Heart right ventricle (tissue), 16 donors: ENCODE results near the gene FAM24B. TPM values are rescaled to one million over a fixed set of nuclear protein-coding genes. Genes with fewer than 3 reads are reported as not detected.
"Not testable (repeated sequence)": the region's sequence is repeated elsewhere in the genome, so short reads cannot be mapped to it uniquely, and the experiment has no call there.

Source experiments
- ATAC-seq, 8 donors: fragments of 200-7000 bp; cut with Tn5 transposase; one replicate each; pipeline ENCODE4 v1.9.1; 2020; ENCODE audit warnings: mild to moderate bottlenecking in 8 of 8, moderate library complexity in 8 of 8, moderate number of reproducible peaks in 1 of 8
- DNase-seq, 2 donors: peaks; one replicate each; pipeline ENCODE4 v3.0.0-alpha.2; 2020
- H3K27ac ChIP-seq, 10 donors: fragments of 200-600 bp; sonication (generic) in 2 of 10; one replicate each; pipeline versions ENCODE4 v1.5.0 to v1.8.0; 2020 to 2022; ENCODE audit warnings: mild to moderate bottlenecking in 3 of 10
- H3K27me3 ChIP-seq, 7 donors: fragments of 200-600 bp; one replicate each; pipeline ENCODE4 v1.8.0; 2021 to 2022; ENCODE audit warnings: mild to moderate bottlenecking in 2 of 7
- H3K36me3 ChIP-seq, 9 donors: fragments of 200-600 bp; sonication (generic) in 1 of 9; one replicate each; pipeline versions ENCODE4 v1.5.0 to v1.8.0; 2020 to 2022; ENCODE audit warnings: mild to moderate bottlenecking in 2 of 9
- H3K4me1 ChIP-seq, 9 donors: fragments of 200-600 bp; sonication (generic) in 1 of 9; one replicate each; pipeline versions ENCODE4 v1.5.0 to v1.8.0; 2020 to 2022; ENCODE audit warnings: mild to moderate bottlenecking in 4 of 9
- H3K4me3 ChIP-seq, 10 donors: fragments of 200-600 bp; sonication (generic) in 2 of 10; one replicate each; pipeline versions ENCODE4 v1.5.0 to v1.8.0; 2020 to 2022; ENCODE audit warnings: mild to moderate bottlenecking in 7 of 10, moderate library complexity in 2 of 10
- H3K9me3 ChIP-seq, 11 donors: fragments of 200-600 bp in 10 of 11; sonication (generic) in 2 of 11; one replicate each; pipeline versions ENCODE4 v1.5.0 to v1.8.0; 2013 to 2022; ENCODE audit warnings: mild to moderate bottlenecking in 2 of 11, control low read depth in 1 of 11, moderate library complexity in 1 of 11
- WGBS, 2 donors: extraction: QIAGEN DNeasy Blood & Tissue Kit; methylation state at CpG; one replicate each; pipeline ENCODE4 v1.1.7; 2013; ENCODE audit warnings: inconsistent platforms in 1 of 2; 5-methylcytosine and 5-hydroxymethylcytosine counted together
- intact Hi-C, 10 donors: fragments of 100-400 bp; cut with DNase I; formaldehyde crosslinking; loops; one replicate each; pipeline versions ENCODE4 v1.11.1 to v1.14.2; 2022
- polyA plus RNA-seq, 2 donors: library from polyadenylated mRNA; stranded (reverse); fragments of 200-250 nt; gene quantifications; one replicate each; pipeline ENCODE4 v1.2.3, GENCODE V29; 2013
- total RNA-seq, 10 donors: library from RNA; stranded (reverse); fragmentation: NEBNext Ultra II Directional in 3 of 10; extraction: Animal tissue kit (Norgen Biotek cat#: 25700) in 3 of 10; gene quantifications; one replicate each; pipeline versions ENCODE4 v1.2.1 to v1.2.4, GENCODE V29; 2021 to 2023
- TF ChIP-seq, protein P1 (sequence below), 9 donors: fragments of 200-600 bp; sonication (generic) in 2 of 9; IDR thresholded peaks; one replicate each; pipeline versions ENCODE4 v1.5.0 to v1.8.0; 2021 to 2022; ENCODE audit warnings: antibody characterized with exemption in 9 of 9, mild to moderate bottlenecking in 5 of 9, moderate library complexity in 1 of 9
- donor health status: Arrhythmogenic right ventricular cardiomyopathy.
- donor health status: ischemic (EF 13 %, LVEDD 7.1; RV severe dilation, severe dysfunction).
- donor health status: healthy with polysubstance abuse.
- donor health status: DM: no; HTN: yes; CAD: no.
- donor health status: DM: no; HTN: no; CAD: no.
- donor health status: ischemic (EF 25% LVEDD 6.9; RV normal size, moderate dysfunction).
- donor health status: ischemic (EF 25% LVEDD 5.7; RV mildly dilated, moderate dysfunction).
- donor health status: healthy.
- donor health status: DM: yes; HTN: yes; CAD: no.
- donor health status: Ischemic cardiomyopathy.
- donor health status: ischemic (EF 35%, LVEDD 5.7; RV mildly dilated, moderate dysfunction).
- donor health status: nonischemic (EF 11% LVEDD 7.7; RV severe dilation, severe dysfunction).
- donor health status: DM: yes; HTN: yes; CAD: no.
- donor health status: PGD.
- donor health status: ischemic (EF 29% LVEDD 5.4; RV normal size, mild dysfunction).
- donor health status: nonischemic (EF 23%, LVEDD 6.1; RV moderate dilation, normal function).

The FAM24B gene
- total and polyA plus RNA-seq, 12 donors = 0.47 to 1.7 (median 0.70) TPM; not detected in 6

DNA sequence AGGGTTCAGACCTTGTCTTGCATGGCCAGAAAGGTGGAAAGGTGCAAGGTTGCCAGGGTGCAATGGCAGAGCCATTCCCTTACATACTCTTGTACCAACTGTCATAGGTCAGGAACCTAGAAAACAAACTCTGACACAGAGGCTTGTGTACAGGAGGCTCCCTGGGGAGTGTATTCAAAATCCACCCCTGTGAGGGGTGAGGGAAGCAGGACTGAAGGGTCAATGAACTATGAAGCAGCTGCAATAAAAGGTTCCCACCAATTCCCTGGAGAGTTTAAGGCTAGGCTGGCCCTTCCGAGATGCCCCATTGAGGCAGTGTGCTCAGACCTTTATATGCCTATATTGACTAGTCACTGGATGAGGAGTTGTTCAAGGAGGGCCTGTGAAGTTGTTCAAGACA is 19.9 kb downstream of the FAM24B start:
- Histone ChIP-seq H3K27me3 (no peaks in the 10 kb centered on the region), H3K36me3 (peaks cover 0 to 11% (median 0%) of the 10 kb centered on the region in 9 donors), H3K4me1 (no peaks in the 10 kb centered on the region), H3K9me3 (no peaks in the 10 kb centered on the region), H3K27ac (no peak overlapping the region), H3K4me3 (no peak overlapping the region)
- ATAC-seq (no peak), DNase-seq (no peak)
- intact Hi-C loops = no loop called here
- TF ChIP-seq, protein P1, sequence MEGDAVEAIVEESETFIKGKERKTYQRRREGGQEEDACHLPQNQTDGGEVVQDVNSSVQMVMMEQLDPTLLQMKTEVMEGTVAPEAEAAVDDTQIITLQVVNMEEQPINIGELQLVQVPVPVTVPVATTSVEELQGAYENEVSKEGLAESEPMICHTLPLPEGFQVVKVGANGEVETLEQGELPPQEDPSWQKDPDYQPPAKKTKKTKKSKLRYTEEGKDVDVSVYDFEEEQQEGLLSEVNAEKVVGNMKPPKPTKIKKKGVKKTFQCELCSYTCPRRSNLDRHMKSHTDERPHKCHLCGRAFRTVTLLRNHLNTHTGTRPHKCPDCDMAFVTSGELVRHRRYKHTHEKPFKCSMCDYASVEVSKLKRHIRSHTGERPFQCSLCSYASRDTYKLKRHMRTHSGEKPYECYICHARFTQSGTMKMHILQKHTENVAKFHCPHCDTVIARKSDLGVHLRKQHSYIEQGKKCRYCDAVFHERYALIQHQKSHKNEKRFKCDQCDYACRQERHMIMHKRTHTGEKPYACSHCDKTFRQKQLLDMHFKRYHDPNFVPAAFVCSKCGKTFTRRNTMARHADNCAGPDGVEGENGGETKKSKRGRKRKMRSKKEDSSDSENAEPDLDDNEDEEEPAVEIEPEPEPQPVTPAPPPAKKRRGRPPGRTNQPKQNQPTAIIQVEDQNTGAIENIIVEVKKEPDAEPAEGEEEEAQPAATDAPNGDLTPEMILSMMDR (IDR thresholded peaks at IDR 0.05) = no peak
- WGBS, 2 donors = 86 to 96% methylated on average over 1 of the region's 1 CpG

DNA sequence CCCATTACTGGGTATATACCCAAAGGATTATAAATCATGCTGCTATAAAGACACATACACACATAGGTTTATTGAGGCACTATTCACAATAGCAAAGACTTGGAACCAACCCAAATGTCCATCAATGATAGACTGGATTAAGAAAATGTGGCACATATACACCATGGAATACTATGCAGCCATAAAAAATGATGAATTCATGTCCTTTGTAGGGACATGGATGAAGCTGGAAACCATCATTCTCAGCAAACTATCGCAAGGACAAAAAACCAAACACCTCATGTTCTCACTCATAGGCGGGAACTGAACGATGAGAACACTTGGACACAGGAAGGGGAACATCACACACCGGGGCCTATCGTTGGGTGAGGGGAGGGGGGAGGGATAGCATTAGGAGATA is 21.3 kb downstream of the FAM24B start:
- not testable (repeated sequence) for ATAC-seq

DNA sequence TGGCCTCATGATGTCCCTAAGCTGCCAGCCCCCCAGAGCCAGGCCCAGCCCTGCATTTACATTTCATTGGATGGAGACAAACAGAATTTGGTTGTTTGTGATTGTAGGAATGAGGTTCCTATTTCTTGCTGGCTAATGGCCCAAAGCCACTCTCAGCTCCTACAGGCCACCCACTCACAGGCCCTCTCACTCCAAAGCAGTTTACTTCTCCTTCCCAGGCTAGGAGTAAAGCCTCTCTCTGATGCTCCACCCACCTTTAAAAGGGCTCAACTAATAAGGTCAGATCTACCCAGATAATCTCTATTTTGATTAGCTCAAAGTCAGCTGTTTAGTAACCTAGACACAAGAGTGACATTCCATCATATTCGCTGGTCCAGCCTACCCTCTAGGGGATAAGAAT is 22.5 kb downstream of the FAM24B start:
- H3K27me3 ChIP-seq = no peaks in the 10 kb centered on the region
- ATAC-seq (no peak), DNase-seq (no peak)
- no peaks in the 10 kb centered on the region for H3K4me1 ChIP-seq
- no peak overlapping the region for H3K4me3 ChIP-seq
- peaks cover 0 to 32% (median 4%) of the 10 kb centered on the region in 9 donors for H3K36me3 ChIP-seq
- H3K9me3 ChIP-seq = peaks cover 0 to 14% (median 0%) of the 10 kb centered on the region in 11 donors
- intact Hi-C loops = no loop called here
- TF ChIP-seq, protein P1 (IDR thresholded peaks at IDR 0.05) = no peak
- WGBS, 2 donors = 83 to 91% methylated on average over 1 of the region's 1 CpG
- no peak overlapping the region for H3K27ac ChIP-seq

More for the DNA sequence above, 21.3 kb downstream of the FAM24B start:
- DNase-seq, H3K27ac ChIP-seq, H3K4me1 ChIP-seq, intact Hi-C loops, H3K27me3 ChIP-seq, H3K4me3 ChIP-seq, H3K9me3 ChIP-seq: not testable (repeated sequence)
- WGBS, 2 donors = 93 to 97% methylated on average over 5 of the region's 5 CpGs
- H3K36me3 ChIP-seq = peaks cover 0 to 20% (median 0%) of the 10 kb centered on the region in 9 donors

DNA sequence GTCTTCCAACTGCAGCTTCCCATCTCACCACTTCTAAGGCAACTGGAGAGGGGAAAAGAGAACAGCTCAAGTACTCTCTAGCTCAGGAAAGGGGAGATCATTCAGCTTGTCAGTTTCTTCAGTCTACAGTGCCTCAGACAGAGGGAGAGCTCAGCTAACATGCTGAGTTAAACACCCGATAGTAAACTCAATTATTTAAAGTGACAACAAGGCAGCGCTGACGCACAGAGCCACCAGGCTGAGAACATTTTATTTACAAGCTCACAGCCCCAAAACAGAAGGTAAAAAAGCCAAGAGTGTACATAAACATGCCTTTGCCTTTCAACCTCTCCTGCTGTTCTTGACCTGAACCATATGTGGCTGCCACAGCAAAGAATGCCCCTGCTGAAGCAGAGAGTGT is 23.6 kb downstream of the FAM24B start:
- Histone ChIP-seq H3K4me1 (peaks cover 0 to 2% (median 0%) of the 10 kb centered on the region in 9 donors), H3K36me3 (peaks cover 0 to 32% (median 4%) of the 10 kb centered on the region in 9 donors), H3K4me3 (no peak overlapping the region), H3K27ac (no peak overlapping the region), H3K27me3 (no peaks in the 10 kb centered on the region), H3K9me3 (peaks cover 0 to 15% (median 0%) of the 10 kb centered on the region in 11 donors)
- WGBS, 2 donors = 69 to 73% methylated on average over 3 of the region's 3 CpGs
- TF ChIP-seq, protein P1 (IDR thresholded peaks at IDR 0.05) = no peak
- DNase-seq (no peak), ATAC-seq (no peak)
- intact Hi-C loops = no loop called here

- Histone ChIP-seq H3K4me1 (peaks cover 0 to 3% (median 0%) of the 10 kb centered on the region in 9 donors), H3K4me3 (no peak overlapping the region), H3K36me3 (peaks cover 0 to 32% (median 4%) of the 10 kb centered on the region in 9 donors), H3K27ac (no peak overlapping the region), H3K9me3 (peaks cover 0 to 15% (median 0%) of the 10 kb centered on the region in 11 donors), H3K27me3 (no peaks in the 10 kb centered on the region)
- intact Hi-C loops = no loop called here
- no peak for ATAC-seq
- 82 to 83% methylated on average over 5 of the region's 5 CpGs for WGBS, 2 donors
- DNase-seq = no peak
- TF ChIP-seq, protein P1 (IDR thresholded peaks at IDR 0.05) = no peak
These were observed 24.7 kb downstream of the FAM24B start for GRCh38 chr10:122854648-122855047.
